ENCODE data around the gene LCNL1.

DNA sequence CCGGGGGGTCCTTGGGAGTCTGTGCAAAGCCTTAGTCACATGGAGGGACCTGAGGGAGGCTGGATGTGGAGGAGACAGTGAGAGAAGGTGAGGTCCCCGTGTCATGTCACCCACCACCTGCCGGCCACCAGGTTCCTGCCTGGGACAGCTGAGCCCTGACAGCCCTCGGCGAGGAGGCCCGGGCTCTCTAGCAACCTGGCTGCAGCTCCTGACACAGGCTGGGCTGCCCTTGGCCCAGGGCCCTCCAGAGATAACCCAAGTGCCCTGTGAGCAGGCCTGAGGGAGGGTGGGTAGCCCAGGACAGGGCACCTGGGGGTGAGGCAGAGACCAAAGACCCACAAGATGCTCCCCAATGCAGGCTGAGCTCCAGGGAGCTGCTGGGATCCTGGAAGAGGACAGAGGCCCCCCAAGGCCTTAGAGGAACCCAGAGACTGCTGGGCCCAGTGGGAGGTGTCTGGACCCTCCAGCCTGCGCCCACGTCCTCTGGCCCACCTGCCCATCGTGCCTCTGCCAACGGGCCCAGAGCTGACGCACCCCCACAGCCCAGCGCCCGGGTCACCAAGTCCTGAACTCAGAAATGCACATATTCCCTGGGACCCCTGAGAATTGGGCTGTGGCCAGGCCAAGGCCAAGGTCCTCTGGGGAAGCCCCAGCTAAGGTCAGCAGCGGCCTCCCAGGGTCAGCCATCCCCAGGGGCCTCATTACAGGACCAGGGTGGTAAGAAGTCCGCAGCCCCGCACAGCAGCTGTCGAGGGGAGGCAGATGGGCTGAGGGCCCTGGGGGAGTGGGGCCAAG, 14.3 kb upstream of the LCNL1 start:
- TF ChIP-seq, protein P1, sequence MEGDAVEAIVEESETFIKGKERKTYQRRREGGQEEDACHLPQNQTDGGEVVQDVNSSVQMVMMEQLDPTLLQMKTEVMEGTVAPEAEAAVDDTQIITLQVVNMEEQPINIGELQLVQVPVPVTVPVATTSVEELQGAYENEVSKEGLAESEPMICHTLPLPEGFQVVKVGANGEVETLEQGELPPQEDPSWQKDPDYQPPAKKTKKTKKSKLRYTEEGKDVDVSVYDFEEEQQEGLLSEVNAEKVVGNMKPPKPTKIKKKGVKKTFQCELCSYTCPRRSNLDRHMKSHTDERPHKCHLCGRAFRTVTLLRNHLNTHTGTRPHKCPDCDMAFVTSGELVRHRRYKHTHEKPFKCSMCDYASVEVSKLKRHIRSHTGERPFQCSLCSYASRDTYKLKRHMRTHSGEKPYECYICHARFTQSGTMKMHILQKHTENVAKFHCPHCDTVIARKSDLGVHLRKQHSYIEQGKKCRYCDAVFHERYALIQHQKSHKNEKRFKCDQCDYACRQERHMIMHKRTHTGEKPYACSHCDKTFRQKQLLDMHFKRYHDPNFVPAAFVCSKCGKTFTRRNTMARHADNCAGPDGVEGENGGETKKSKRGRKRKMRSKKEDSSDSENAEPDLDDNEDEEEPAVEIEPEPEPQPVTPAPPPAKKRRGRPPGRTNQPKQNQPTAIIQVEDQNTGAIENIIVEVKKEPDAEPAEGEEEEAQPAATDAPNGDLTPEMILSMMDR (IDR thresholded peaks at IDR 0.05; ENCODE audit: insufficient read depth, low read depth, low read length): no peak
- TF ChIP-seq EZH2 (IDR thresholded peaks at IDR 0.05; ENCODE audit: insufficient read depth, low read length): no peak

Data from astrocyte (in vitro differentiated cells and primary cell).